GM19035 (cell line): ENCODE measurements around the gene IFNA8.
"Not testable (repeated sequence)": the region's sequence is repeated elsewhere in the genome, so short reads cannot be mapped to it uniquely, and the experiment has no call there.

Experiments
- ATAC-seq: cut with Tn5 transposase; IDR thresholded peaks from one replicate; pipeline ENCODE4 v1.9.1; 2021; ENCODE audit not compliant: unreplicated experiment

The IFNA8 gene

GRCh38 chr9:21408817-21409216 lies at the start of gene IFNA8:
IFNA8 (plus strand) TSS chr9:21409117; CDS start chr9:21409177, 60 bp downstream.
- no peak for ATAC-seq

GRCh38 chr9:21362287-21362686 lies 46.6 kb upstream of the IFNA8 start:
- ATAC-seq: no peak

- not testable (repeated sequence) for ATAC-seq
Measured at GRCh38 chr9:21367169-21367568, 41.7 kb upstream of the IFNA8 start.

- no peak for ATAC-seq
Measured at GRCh38 chr9:21367957-21368356, 41.0 kb upstream of the IFNA8 start, which contains the start of gene IFNA13. IFNA13 (minus strand) TSS chr9:21368057; CDS start chr9:21368010, 47 bp downstream.

- ATAC-seq: not testable (repeated sequence)
Measured at GRCh38 chr9:21371467-21371866, 37.5 kb upstream of the IFNA8 start.

GRCh38 chr9:21381448-21382339 lies 27.2 kb upstream of the IFNA8 start:
- ATAC-seq: peak; percentile 99

GRCh38 chr9:21383627-21384026 lies 25.3 kb upstream of the IFNA8 start:
- ATAC-seq: no peak

GRCh38 chr9:21385131-21385670 lies 23.7 kb upstream of the IFNA8 start, which contains the start of gene IFNA2:
IFNA2 (minus strand) TSS chr9:21385398; CDS start chr9:21385329, 69 bp downstream.
- ATAC-seq: no peak

GRCh38 chr9:21392270-21392669 lies 16.6 kb upstream of the IFNA8 start:
- peak; percentile 79 for ATAC-seq

GRCh38 chr9:21395778-21396717 lies 12.9 kb upstream of the IFNA8 start:
- peak; percentile 76 for ATAC-seq

- no peak for ATAC-seq
Measured at GRCh38 chr9:21398955-21399489, 9.9 kb upstream of the IFNA8 start.

- ATAC-seq: no peak
Measured at GRCh38 chr9:21399956-21400355, 9.0 kb upstream of the IFNA8 start.

- no peak for ATAC-seq
Measured at GRCh38 chr9:21402386-21403251, 6.3 kb upstream of the IFNA8 start.

- no peak for ATAC-seq
Measured at GRCh38 chr9:21404146-21404545, 4.8 kb upstream of the IFNA8 start.

- ATAC-seq: no peak
Measured at GRCh38 chr9:21412107-21412506, 3.2 kb downstream of the IFNA8 start.

- ATAC-seq: no peak
Measured at GRCh38 chr9:21413151-21413550, 4.2 kb downstream of the IFNA8 start.

- ATAC-seq: no peak
Measured at GRCh38 chr9:21413624-21414023, 4.7 kb downstream of the IFNA8 start.

- no peak for ATAC-seq
Measured at GRCh38 chr9:21414220-21414940, 5.5 kb downstream of the IFNA8 start.
